ENCODE data around the gene DDRGK1.
"Not testable (repeated sequence)": the region's sequence is repeated elsewhere in the genome, so short reads cannot be mapped to it uniquely, and the experiment has no call there.

Gene DDRGK1

GRCh38 chr20:3210346-3210745, 5.9 kb upstream of the DDRGK1 start:
- no peak for DNase-seq

GRCh38 chr20:3209946-3210317, 5.5 kb upstream of the DDRGK1 start:
- DNase-seq: no peak

GRCh38 chr20:3209257-3209945, 4.9 kb upstream of the DDRGK1 start, which contains the start of gene ITPA:
TSS of gene ITPA (plus strand) at chr20:3209498. CDS start at chr20:3209552, 54 bp downstream.
- DNase-seq: peak; percentile 44

- no peak for DNase-seq
Observed at GRCh38 chr20:3208786-3209256, 4.3 kb upstream of the DDRGK1 start.

- DNase-seq: peak; percentile 28
Observed at GRCh38 chr20:3203315-3204123, 963 bp downstream of the DDRGK1 start.

GRCh38 chr20:3202965-3203314, 1.5 kb downstream of the DDRGK1 start:
- DNase-seq: no peak

- no peak for DNase-seq
Observed at GRCh38 chr20:3199976-3200755, 4.3 kb downstream of the DDRGK1 start.

- no peak for DNase-seq
Observed at GRCh38 chr20:3199206-3199605, 5.3 kb downstream of the DDRGK1 start.

- DNase-seq: no peak
Observed at GRCh38 chr20:3195590-3196237, 8.8 kb downstream of the DDRGK1 start.

GRCh38 chr20:3194617-3195280, 9.7 kb downstream of the DDRGK1 start:
- no peak for DNase-seq

GRCh38 chr20:3193806-3194616, 10.5 kb downstream of the DDRGK1 start:
- DNase-seq: no peak

GRCh38 chr20:3192226-3193015, 12.1 kb downstream of the DDRGK1 start:
- no peak for DNase-seq

GRCh38 chr20:3190681-3191111, 13.8 kb downstream of the DDRGK1 start:
- no peak for DNase-seq

- no peak for DNase-seq
Observed at GRCh38 chr20:3189561-3190131, 14.8 kb downstream of the DDRGK1 start.

GRCh38 chr20:3188823-3189413, 15.6 kb downstream of the DDRGK1 start:
- DNase-seq: no peak

GRCh38 chr20:3187861-3188260, 16.6 kb downstream of the DDRGK1 start:
- DNase-seq: not testable (repeated sequence)

- no peak for DNase-seq
Observed at GRCh38 chr20:3183896-3184612, 20.4 kb downstream of the DDRGK1 start.

GRCh38 chr20:3182429-3182828, 22.1 kb downstream of the DDRGK1 start:
- DNase-seq: not testable (repeated sequence)

GRCh38 chr20:3181270-3181669, 23.2 kb downstream of the DDRGK1 start:
- DNase-seq: no peak
